ENCODE results near the gene LEKR1.

DNA sequence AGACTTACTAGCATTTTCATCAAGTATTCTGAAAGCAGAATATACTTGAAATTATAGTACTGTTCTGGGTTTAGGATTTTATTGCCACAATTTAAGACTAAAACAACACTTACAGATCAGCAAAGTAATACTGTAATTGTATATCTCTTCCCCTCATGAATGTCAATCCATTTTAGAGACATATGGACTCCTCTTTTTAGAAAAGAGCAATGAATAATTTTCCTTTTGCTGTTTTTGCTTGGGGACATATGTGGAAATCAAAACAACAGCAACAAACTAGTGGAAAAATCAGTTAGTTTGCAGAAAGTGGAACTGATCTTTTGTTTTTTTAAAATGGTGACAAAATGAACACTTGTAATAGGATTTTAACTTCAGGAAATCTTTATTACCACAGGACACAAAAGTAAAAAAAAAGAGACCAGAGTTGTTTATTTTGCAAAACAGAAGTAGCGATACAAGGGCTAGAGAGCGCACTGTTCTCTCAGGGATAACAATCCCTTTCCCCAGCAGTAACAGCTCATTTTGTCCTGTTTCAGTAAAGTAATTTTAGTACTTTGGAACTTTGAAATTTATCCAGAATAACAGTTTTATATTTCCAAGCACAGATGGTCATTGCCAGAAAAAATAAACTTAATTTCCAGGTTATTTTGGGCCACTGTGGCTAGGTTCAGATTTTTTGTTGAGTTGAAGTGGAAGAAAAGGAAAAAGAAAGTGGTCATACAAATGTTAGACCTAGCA, 17.1 kb downstream of the LEKR1 start:
- TF ChIP-seq NFRKB (IDR thresholded peaks at IDR 0.05) (no peak), SP1 (IDR thresholded peaks at IDR 0.05) (no peak), BHLHE40 (IDR thresholded peaks at IDR 0.05; ENCODE audit: borderline replicate concordance) (no peak), SUZ12 (IDR thresholded peaks at IDR 0.05) (no peak), FOXM1 (IDR thresholded peaks at IDR 0.05; ENCODE audit: borderline replicate concordance) (no peak), FOXK2 (IDR thresholded peaks at IDR 0.05) (no peak)
- TF ChIP-seq, protein P1, sequence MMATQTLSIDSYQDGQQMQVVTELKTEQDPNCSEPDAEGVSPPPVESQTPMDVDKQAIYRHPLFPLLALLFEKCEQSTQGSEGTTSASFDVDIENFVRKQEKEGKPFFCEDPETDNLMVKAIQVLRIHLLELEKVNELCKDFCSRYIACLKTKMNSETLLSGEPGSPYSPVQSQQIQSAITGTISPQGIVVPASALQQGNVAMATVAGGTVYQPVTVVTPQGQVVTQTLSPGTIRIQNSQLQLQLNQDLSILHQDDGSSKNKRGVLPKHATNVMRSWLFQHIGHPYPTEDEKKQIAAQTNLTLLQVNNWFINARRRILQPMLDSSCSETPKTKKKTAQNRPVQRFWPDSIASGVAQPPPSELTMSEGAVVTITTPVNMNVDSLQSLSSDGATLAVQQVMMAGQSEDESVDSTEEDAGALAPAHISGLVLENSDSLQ (IDR thresholded peaks at IDR 0.05): peak; percentile 68

All from HEK293T (cell line).